Measurements from ENCODE around the gene DNAJB9. TPM values are rescaled to one million over a fixed set of nuclear protein-coding genes. Genes with fewer than 3 reads are reported as not detected.

The DNAJB9 gene
- total RNA-seq, 2 experiments from 2014 or later = 22.7 to 23.2 TPM

DNA sequence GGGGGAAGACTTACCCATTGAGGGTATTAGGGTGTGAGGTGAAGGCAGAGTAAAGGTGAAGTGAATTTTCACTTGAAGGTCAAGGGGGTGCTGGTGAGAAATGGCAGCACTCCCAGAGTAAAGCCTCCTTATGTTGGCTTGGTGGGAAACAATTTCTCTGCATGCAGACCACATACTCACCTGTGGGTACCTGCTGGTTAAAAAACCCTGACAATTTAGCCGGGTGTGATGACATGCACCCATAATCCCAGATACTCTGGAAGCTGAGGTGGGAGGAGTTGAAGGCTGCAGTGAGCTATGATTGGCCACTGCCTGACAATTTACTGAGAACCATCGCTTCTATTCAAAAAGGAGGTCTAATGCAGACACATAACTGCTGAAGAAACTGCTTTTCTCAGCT lies 5.5 kb downstream of the DNAJB9 start:
- peaks cover 70% of the 10 kb centered on the region for H3K36me3 Mint-ChIP-seq (ENCODE audit: low read depth)
- ChIA-PET CTCF (no interaction called here), POLR2A (interaction anchor here (1.4 kb wide), 1 partner anchor 48 kb away, joined by 5 read pairs; no protein-coding TSS in a partner anchor)
- H3K4me1 Mint-ChIP-seq = peaks cover 37% of the 10 kb centered on the region
- H3K4me3 Mint-ChIP-seq = no peak overlapping the region
- DNase-seq = no peak
- no peaks in the 10 kb centered on the region for H3K27me3 Mint-ChIP-seq
- H3K9me3 Mint-ChIP-seq = peaks cover 6% of the 10 kb centered on the region
- H3K27ac Mint-ChIP-seq = no peak overlapping the region

DNA sequence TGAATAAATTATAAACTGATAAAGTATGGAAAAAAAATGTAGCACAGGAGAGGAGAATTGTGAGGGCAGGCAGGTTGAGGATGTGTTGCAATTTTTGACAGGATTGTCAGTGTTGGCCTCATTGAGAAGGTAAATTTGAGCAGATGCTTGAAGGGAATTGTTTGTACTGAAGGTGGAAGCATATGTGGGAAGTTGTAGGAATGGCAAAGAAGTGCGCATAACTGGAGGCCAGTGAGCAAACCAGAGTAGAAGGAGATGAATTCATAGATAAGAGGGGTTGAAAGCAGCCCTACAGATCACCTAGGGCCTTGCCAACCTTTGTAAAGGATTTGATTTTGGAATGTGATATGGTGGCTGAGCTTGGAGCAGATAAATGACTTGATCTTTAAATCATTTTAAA lies 6.4 kb downstream of the DNAJB9 start:
- H3K4me1 Mint-ChIP-seq = peaks cover 33% of the 10 kb centered on the region
- H3K9me3 Mint-ChIP-seq = peaks cover 6% of the 10 kb centered on the region
- POLR2A ChIA-PET = interaction anchor here (0.7 kb wide), 1 partner anchor 49 kb away, joined by 3 read pairs; no protein-coding TSS in a partner anchor
- H3K27ac Mint-ChIP-seq = no peak overlapping the region
- no peak overlapping the region for H3K4me3 Mint-ChIP-seq
- no peaks in the 10 kb centered on the region for H3K27me3 Mint-ChIP-seq
- H3K36me3 Mint-ChIP-seq (ENCODE audit: low read depth) = peaks cover 65% of the 10 kb centered on the region
- CTCF ChIA-PET = no interaction called here
- no peak for DNase-seq

- peaks cover 50% of the 10 kb centered on the region for H3K36me3 Mint-ChIP-seq (ENCODE audit: low read depth)
- no peaks in the 10 kb centered on the region for H3K27me3 Mint-ChIP-seq
- POLR2A ChIA-PET = no interaction called here
- H3K4me1 Mint-ChIP-seq = peaks cover 11% of the 10 kb centered on the region
- no peak overlapping the region for H3K4me3 Mint-ChIP-seq
- H3K9me3 Mint-ChIP-seq = peaks cover 6% of the 10 kb centered on the region
- DNase-seq = no peak
- CTCF ChIA-PET = no interaction called here
- no peak overlapping the region for H3K27ac Mint-ChIP-seq
Observed at GRCh38 chr7:108578937-108579336, 9.3 kb downstream of the DNAJB9 start.

DNA sequence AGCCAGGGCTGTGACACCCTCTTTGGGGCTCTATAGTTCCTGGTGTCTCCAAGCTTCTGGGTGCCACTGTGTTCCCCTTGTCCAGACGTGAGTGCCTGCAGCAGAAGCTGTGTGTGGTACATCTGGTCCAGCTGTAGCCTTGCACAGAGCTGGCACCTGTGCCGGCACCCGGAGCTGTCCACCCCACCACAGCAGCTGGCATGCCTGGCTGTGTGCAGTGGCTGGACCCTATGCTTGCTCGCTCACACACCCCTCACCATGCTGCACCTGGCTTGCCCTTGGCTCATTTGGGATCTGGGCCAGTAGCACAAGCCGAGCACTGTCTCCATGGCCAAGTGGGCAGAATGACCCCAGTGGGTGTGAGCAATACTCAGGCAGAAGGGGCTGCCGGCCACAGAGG lies 10.6 kb downstream of the DNAJB9 start:
- ChIA-PET POLR2A (no interaction called here), CTCF (no interaction called here)
- H3K4me1 Mint-ChIP-seq = peaks cover 4% of the 10 kb centered on the region
- H3K36me3 Mint-ChIP-seq (ENCODE audit: low read depth) = peaks cover 41% of the 10 kb centered on the region
- peaks cover 6% of the 10 kb centered on the region for H3K9me3 Mint-ChIP-seq
- H3K4me3 Mint-ChIP-seq = no peak overlapping the region
- H3K27me3 Mint-ChIP-seq = no peaks in the 10 kb centered on the region
- no peak for DNase-seq
- no peak overlapping the region for H3K27ac Mint-ChIP-seq

DNA sequence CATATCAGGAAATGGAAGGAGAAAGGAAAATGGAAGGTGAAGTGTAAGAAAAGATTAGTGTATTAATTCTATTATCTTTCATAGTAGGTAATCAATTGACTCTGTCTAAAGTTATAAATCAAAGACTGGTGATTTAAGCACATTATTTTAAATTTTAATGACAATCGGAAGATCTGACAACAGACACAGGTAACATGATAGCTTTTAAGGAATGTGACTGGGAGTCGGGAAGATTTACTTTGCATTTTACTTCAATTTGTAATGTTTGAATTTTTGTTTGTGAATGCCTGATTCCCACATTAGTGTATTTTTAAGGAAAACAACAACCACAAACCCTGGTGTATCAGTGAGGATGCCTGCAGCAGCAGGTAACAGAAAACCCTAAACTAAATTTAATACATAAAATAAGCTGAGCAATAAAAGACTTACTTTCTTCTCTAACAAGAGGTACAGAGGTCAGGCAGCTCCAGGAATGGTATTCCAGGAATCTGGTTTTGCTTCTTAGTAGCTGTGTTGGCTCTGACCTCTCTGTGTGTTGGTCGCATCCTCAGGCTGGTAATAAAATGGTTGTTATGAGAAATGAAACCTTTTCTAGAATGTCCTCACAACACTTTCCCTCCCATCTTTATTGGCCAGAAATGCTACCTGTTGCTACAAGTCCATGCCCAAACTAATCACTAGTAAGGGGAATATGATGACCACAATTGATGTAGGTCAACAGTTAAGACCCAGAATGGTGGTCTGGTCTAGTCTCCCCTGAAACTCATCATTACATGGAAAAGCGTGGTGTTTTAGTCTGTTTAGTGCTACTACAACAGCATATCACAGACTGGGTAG lies 12.2 kb downstream of the DNAJB9 start:
- H3K4me3 Mint-ChIP-seq = no peak overlapping the region

GRCh38 chr7:108584211-108584610 lies 14.5 kb downstream of the DNAJB9 start:
- H3K27me3 Mint-ChIP-seq = peaks cover 6% of the 10 kb centered on the region
- no peak for DNase-seq
- POLR2A ChIA-PET = no interaction called here
- CTCF ChIA-PET = no interaction called here
- H3K36me3 Mint-ChIP-seq (ENCODE audit: low read depth) = peaks cover 9% of the 10 kb centered on the region
- H3K27ac Mint-ChIP-seq = no peak overlapping the region
- H3K9me3 Mint-ChIP-seq = peaks cover 4% of the 10 kb centered on the region
- H3K4me1 Mint-ChIP-seq = no peaks in the 10 kb centered on the region
- no peak overlapping the region for H3K4me3 Mint-ChIP-seq

More for the DNA sequence above, 12.2 kb downstream of the DNAJB9 start:
- CTCF ChIA-PET = no interaction called here
- peaks cover 28% of the 10 kb centered on the region for H3K36me3 Mint-ChIP-seq (ENCODE audit: low read depth)
- no peak for DNase-seq
- peaks cover under 1% of the 10 kb centered on the region for H3K4me1 Mint-ChIP-seq
- peaks cover 6% of the 10 kb centered on the region for H3K9me3 Mint-ChIP-seq
- no peak overlapping the region for H3K27ac Mint-ChIP-seq
- POLR2A ChIA-PET = interaction anchor here (1.9 kb wide), 1 partner anchor 12 kb away, joined by 4 read pairs; the partner anchor contains the start of gene DNAJB9
- peaks cover 6% of the 10 kb centered on the region for H3K27me3 Mint-ChIP-seq

GRCh38 chr7:108585843-108586242 lies 16.2 kb downstream of the DNAJB9 start:
- H3K27ac Mint-ChIP-seq = no peak overlapping the region
- no peak overlapping the region for H3K4me3 Mint-ChIP-seq
- no peaks in the 10 kb centered on the region for H3K4me1 Mint-ChIP-seq
- DNase-seq = no peak
- no peaks in the 10 kb centered on the region for H3K9me3 Mint-ChIP-seq
- POLR2A ChIA-PET = no interaction called here
- H3K27me3 Mint-ChIP-seq = peaks cover 6% of the 10 kb centered on the region
- H3K36me3 Mint-ChIP-seq (ENCODE audit: low read depth) = no peaks in the 10 kb centered on the region
- CTCF ChIA-PET = no interaction called here

DNA sequence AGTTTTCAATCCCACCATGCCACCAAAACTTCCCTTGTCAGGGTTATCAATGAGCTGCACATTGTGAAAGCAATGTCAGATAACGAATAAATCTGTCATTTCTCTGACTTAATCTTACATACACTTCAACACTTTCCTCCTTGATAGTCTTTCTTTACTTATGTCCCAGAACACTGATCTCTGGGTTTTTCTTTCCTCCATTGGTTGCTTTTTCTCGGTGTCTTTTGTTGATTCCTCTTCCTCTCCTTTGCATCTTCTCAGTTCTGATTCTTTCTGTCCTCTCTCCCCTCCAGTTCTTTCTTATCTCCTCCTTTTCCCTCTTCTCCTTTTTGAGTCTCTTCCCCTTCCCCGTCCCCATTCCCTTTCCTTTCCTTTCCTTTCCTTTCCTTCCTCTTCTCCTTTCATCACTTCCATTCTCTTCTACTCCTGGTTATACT lies 16.6 kb downstream of the DNAJB9 start:
- peaks cover 6% of the 10 kb centered on the region for H3K27me3 Mint-ChIP-seq
- H3K4me3 Mint-ChIP-seq = no peak overlapping the region
- H3K4me1 Mint-ChIP-seq = no peaks in the 10 kb centered on the region
- no peak for DNase-seq
- ChIA-PET CTCF (no interaction called here), POLR2A (no interaction called here)
- H3K27ac Mint-ChIP-seq = no peak overlapping the region
- no peaks in the 10 kb centered on the region for H3K9me3 Mint-ChIP-seq
- H3K36me3 Mint-ChIP-seq (ENCODE audit: low read depth) = no peaks in the 10 kb centered on the region

- no peaks in the 10 kb centered on the region for H3K9me3 Mint-ChIP-seq
- POLR2A ChIA-PET = interaction anchor here (0.9 kb wide), 1 partner anchor 19 kb away, joined by 3 read pairs; the partner anchor contains the start of genes DNAJB9 and THAP5
- CTCF ChIA-PET = no interaction called here
Observed at GRCh38 chr7:108589199-108589598, 19.5 kb downstream of the DNAJB9 start.

GRCh38 chr7:108589874-108590273 lies 20.2 kb downstream of the DNAJB9 start:
- Mint-ChIP-seq H3K27me3 (peaks cover 6% of the 10 kb centered on the region), H3K36me3 (ENCODE audit: low read depth) (no peaks in the 10 kb centered on the region), H3K9me3 (no peaks in the 10 kb centered on the region), H3K4me3 (no peak overlapping the region), H3K4me1 (no peaks in the 10 kb centered on the region), H3K27ac (no peak overlapping the region)
- POLR2A ChIA-PET = interaction anchor here (0.9 kb wide), 1 partner anchor 20 kb away, joined by 3 read pairs; the partner anchor contains the start of genes DNAJB9 and THAP5
- CTCF ChIA-PET = no interaction called here
- no peak for DNase-seq

More at GRCh38 chr7:108589199-108589598, 19.5 kb downstream of the DNAJB9 start:
- Mint-ChIP-seq H3K4me3 (no peak overlapping the region), H3K27me3 (peaks cover 6% of the 10 kb centered on the region), H3K36me3 (ENCODE audit: low read depth) (no peaks in the 10 kb centered on the region), H3K4me1 (no peaks in the 10 kb centered on the region), H3K27ac (no peak overlapping the region)
- DNase-seq = no peak

- no peak for DNase-seq
- Mint-ChIP-seq H3K9me3 (no peaks in the 10 kb centered on the region), H3K4me1 (no peaks in the 10 kb centered on the region), H3K27ac (no peak overlapping the region), H3K27me3 (peaks cover 6% of the 10 kb centered on the region), H3K36me3 (ENCODE audit: low read depth) (no peaks in the 10 kb centered on the region), H3K4me3 (no peak overlapping the region)
- ChIA-PET POLR2A (no interaction called here), CTCF (no interaction called here)
Observed at GRCh38 chr7:108590606-108591005, 20.9 kb downstream of the DNAJB9 start.

- Mint-ChIP-seq H3K4me3 (no peak overlapping the region), H3K9me3 (no peaks in the 10 kb centered on the region), H3K4me1 (no peaks in the 10 kb centered on the region), H3K27ac (no peak overlapping the region), H3K27me3 (no peaks in the 10 kb centered on the region), H3K36me3 (ENCODE audit: low read depth) (no peaks in the 10 kb centered on the region)
- ChIA-PET POLR2A (no interaction called here), CTCF (no interaction called here)
- DNase-seq = no peak
Observed at GRCh38 chr7:108592646-108593201, 23.1 kb downstream of the DNAJB9 start.

- Mint-ChIP-seq H3K27me3 (peaks cover 19% of the 10 kb centered on the region), H3K4me1 (no peaks in the 10 kb centered on the region), H3K27ac (no peak overlapping the region), H3K36me3 (ENCODE audit: low read depth) (no peaks in the 10 kb centered on the region), H3K9me3 (no peaks in the 10 kb centered on the region), H3K4me3 (no peak overlapping the region)
- no peak for DNase-seq
- ChIA-PET CTCF (no interaction called here), POLR2A (interaction anchor here (1.0 kb wide), 1 partner anchor 27 kb away, joined by 3 read pairs; the partner anchor contains the start of genes DNAJB9 and THAP5)
Observed at GRCh38 chr7:108596560-108596959, 26.9 kb downstream of the DNAJB9 start.
